NCI-H345 treated with DMSO at 0.1 percent for 48 hours (cell line): ENCODE measurements around the gene LIN7B.
"Not testable (repeated sequence)": the region's sequence is repeated elsewhere in the genome, so short reads cannot be mapped to it uniquely, and the experiment has no call there.

Experiments
- DNase-seq: peaks from one replicate; lab custom pipeline; 2025; ENCODE audit not compliant: unreplicated experiment; lab: John Stamatoyannopoulos, UW

Gene LIN7B

DNA sequence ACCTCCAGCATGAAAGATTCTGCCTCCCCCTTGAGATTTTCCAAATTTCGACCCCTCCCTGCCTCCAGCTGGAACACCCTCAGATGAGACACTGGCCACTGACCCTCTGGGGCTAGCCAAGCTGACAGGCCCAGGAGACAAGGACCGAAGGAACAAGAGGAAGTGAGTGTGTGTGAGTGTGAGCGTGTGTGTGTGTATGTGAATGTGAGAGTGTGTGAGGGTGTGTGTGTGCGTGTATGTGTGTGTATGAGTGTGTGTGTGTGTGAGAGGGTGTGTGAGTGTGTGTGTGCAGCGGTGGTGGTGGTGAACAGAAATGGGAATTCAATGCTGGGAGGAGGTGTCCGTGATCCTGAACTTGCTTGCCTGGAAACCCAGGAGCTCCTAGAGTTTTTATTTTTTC lies 27.2 kb downstream of the LIN7B start:
- no peak for DNase-seq

- no peak for DNase-seq
These were observed 28.7 kb downstream of the LIN7B start for GRCh38 chr19:49142866-49143335.

DNA sequence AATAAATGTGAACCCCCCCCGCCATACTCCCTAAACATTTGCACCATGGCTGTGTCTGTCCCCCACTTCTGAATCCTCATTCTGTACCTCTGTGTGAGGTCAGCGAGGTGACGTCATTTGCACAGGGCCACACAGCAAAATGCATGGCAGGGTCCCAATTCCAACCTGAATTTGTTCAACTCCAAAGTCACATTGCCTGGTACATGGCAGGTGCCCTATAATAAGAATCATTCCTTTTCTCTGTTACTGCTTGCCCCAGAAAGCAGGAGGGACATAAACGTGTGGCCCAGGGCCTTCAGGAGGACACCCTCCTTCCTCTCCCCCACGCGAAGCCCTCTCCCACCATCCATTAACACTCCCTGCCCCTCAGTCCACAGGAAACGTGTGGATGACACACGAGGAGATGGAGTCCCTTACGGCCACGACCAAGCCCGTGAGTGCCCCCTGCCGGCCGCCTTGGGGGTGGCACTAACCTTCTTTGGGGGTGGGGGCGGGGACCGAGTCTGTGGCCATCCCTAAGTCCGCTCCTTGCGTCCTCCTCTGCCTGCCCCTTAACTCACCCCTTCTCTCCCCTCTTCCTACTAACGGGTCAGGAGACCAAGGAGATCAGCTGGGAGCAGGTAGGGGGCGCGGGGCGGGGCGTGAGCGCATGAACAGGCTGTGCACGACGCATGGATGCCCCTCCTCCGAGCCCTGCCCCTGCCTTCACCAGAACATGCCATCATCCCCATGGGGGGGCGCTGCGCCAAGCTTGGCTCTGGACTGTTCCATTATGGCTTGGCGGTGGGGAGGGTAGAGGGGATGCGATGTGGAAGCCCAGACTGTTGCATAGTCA lies 31.6 kb downstream of the LIN7B start:
- no peak for DNase-seq

DNA sequence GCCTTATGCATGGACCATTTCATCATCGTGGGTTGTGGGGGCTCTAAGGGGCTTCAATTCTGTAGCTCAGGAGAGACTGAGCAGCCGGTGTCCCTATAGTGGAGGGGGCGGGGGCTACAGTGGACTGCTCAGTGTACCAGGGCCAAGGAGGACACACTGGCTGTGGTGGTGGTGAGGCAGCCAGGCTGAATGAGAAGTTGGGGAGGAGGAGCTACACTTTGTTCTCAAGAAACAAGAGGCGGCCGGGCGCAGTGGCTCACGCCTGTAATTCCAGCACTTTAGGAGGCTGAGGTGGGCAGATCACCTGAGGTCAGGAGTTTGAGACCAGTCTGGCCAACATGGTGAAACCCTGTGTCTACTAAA lies 32.2 kb downstream of the LIN7B start:
- DNase-seq, result not testable (repeated sequence)

DNA sequence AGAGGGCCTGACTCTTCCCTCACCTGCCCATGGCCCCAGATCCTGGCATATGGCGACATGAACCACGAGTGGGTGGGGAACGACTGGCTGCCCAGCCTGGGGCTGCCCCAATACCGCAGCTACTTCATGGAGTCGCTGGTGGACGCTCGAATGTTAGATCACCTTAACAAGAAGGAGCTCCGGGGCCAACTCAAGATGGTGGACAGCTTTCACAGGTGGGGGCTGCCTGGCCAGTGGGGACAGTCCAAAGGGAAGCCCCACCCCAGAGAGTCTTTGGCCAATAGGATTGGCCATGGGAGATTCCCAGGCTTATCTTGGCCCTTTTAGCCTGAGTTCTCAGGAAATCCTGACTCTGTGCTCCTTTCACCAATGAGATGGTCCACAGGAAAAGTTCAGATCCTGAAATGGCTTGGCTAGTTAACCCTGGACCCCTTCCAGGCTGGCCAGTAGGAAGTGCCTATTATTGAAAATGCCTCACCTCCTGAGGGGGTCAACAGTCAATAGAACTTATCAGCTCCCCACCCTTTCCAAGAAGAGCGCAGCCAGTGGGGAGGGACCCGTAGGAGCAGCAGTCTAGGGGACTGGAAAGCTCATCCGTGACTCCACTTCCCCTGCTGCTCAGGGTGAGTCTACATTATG lies 34.0 kb downstream of the LIN7B start:
- DNase-seq, result no peak

DNA sequence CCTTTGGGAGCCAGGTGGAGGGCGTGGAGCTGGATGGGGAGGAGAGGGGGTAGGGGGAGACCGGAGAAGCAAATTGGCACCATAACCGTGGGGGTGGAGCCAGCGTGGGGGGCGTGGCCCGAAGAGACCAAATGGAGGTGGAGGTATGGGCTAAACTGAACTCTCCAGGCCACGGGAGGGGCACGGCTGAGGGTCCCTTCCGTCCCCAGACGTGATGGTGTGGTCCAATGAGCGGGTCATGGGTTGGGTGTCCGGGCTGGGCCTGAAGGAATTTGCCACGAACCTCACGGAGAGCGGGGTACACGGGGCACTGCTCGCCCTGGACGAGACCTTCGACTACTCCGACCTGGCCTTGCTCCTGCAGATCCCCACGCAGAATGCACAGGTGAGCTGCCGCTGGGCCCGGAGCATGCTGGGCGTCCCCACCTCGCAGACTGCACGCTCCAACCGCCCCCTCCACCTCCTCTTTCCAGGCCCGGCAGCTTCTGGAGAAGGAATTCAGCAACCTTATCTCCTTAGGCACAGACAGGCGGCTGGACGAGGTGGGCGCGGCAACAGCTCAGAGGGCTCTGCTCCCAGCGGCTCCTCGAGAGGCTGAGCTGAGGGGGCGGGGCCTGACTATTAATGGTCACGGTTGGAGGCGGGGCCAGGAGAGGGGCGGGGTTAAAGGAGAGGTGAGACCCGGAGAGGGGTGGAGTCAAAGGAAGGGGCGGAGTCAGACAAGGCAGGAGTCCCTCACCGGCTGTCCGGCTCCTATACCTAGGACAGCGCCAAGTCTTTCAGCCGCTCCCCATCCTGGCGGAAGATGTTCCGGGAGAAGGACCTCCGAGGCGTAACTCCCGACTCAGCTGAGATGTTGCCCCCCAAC lies 34.8 kb downstream of the LIN7B start:
- DNase-seq, result peak; percentile 74

- peak; percentile 15 for DNase-seq
These were observed 35.5 kb downstream of the LIN7B start for GRCh38 chr19:49149652-49150105.

GRCh38 chr19:49150106-49150943 lies 36.2 kb downstream of the LIN7B start:
- peak; percentile 74 for DNase-seq

DNA sequence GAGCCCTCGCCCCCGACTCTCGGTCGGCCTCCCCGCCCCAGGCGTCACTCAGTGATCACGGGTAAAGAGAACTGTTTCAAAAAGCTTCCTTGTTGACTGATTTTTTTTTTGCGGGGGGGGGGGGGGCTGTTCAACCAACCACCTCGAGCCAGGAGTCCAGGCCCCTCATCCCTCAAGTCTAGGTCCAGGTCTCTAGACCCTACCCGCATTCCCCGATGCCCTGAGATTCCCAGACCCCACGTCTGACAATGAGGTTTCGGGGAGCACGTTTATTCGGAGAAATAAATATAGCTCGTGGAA lies 36.7 kb downstream of the LIN7B start:
- DNase-seq, result no peak

GRCh38 chr19:49151267-49152118 lies 37.3 kb downstream of the LIN7B start:
- peak; percentile 68 for DNase-seq

- DNase-seq, result no peak
These were observed 38.0 kb downstream of the LIN7B start for GRCh38 chr19:49152119-49152550.

DNA sequence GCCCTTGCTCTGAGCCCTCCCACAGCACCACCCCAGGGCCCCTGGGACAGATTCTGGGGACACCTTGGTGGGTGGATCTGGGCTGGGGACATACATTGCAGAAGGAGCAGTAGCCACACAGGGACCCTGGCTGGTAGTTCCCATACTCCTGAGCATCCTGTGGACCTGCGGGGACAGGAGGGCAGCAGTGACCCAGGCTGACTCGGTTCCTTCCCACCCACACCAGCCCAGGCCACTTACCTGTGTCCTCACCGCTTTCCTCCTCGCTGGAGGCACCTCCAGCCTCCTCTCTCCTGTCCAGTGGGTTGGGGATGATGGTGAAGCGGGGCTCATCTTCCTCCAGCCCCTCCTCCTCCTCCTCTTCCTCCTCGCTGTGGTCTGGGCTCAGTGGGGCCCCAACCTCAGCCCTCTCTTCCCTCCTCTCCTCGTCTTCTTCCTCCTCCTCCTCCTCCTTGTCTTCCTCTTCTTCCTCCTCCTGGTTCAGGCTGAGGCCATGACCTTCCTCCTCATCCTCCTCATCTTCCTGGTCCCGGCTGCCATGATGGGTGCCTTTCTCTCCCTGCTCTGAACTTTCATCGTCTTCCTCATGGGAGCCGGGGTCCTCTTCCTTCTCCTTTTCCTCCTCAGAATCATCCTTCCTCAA lies 39.1 kb downstream of the LIN7B start:
- no peak for DNase-seq

DNA sequence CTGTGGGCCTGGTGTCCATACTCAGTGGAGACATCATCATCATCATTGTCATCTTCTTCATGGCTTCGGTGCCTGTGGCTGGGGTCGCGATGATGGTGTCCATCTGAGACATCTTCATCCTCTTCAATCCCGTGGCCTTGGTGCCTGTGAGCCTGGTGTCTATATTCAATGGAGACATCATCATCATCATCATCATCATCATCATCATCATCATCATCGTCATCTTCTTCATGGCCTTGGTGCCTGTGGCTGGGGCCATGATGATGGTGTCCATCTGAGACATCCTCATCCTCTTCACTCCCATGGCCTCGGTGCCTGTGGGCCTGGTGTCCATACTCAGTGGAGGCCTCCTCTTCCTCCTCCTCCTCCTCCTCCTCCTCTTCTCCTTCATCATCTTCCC lies 40.1 kb downstream of the LIN7B start:
- DNase-seq, result no peak

- no peak for DNase-seq
These were observed 41.0 kb downstream of the LIN7B start, which contains the start of gene HRC for GRCh38 chr19:49155005-49155819. HRC (minus strand) TSS chr19:49155396; CDS start chr19:49155237, 159 bp downstream.

- no peak for DNase-seq
These were observed 41.7 kb downstream of the LIN7B start for GRCh38 chr19:49155820-49156346.

GRCh38 chr19:49157445-49158224 lies 43.5 kb downstream of the LIN7B start, which contains the start of gene TRPM4:
TRPM4 (plus strand) TSS chr19:49157792; CDS start chr19:49157867, 75 bp downstream.
- DNase-seq, result peak; percentile 55
